ENCODE results near the gene SAMD14.

SAMD14 gene

GRCh38 chr17:50120475-50121253 is 9.3 kb downstream of the SAMD14 start:
- no peak overlapping the region for H3K27ac ChIP-seq
- no peak overlapping the region for H3K4me3 ChIP-seq

- H3K4me3 ChIP-seq, result no peak overlapping the region
- no peak overlapping the region for H3K27ac ChIP-seq
Observed at GRCh38 chr17:50118828-50119218, 11.1 kb downstream of the SAMD14 start.

GRCh38 chr17:50118076-50118827 is 11.7 kb downstream of the SAMD14 start:
- Histone ChIP-seq H3K27ac (no peak overlapping the region), H3K4me3 (no peak overlapping the region)

GRCh38 chr17:50117202-50118051 is 12.5 kb downstream of the SAMD14 start:
- H3K27ac ChIP-seq, result no peak overlapping the region
- peak overlapping the region in 1 of 7 experiments; percentile 12 for H3K4me3 ChIP-seq

GRCh38 chr17:50115756-50116155 is 14.2 kb downstream of the SAMD14 start:
- H3K4me3 ChIP-seq, result no peak overlapping the region
- no peak overlapping the region for H3K27ac ChIP-seq

- Histone ChIP-seq H3K27ac (no peak overlapping the region), H3K4me3 (no peak overlapping the region)
Observed at GRCh38 chr17:50114849-50115357, 15.1 kb downstream of the SAMD14 start.

GRCh38 chr17:50114401-50114800 is 15.6 kb downstream of the SAMD14 start:
- no peak overlapping the region for H3K27ac ChIP-seq
- H3K4me3 ChIP-seq, result no peak overlapping the region

- no peak overlapping the region for H3K27ac ChIP-seq
- H3K4me3 ChIP-seq, result no peak overlapping the region
Observed at GRCh38 chr17:50113624-50114320, 16.2 kb downstream of the SAMD14 start.

- peak overlapping the region in 10 of 21 experiments; percentile 9 to 81 (median 47) for H3K27ac ChIP-seq
- no peak overlapping the region for H3K4me3 ChIP-seq
Observed at GRCh38 chr17:50112694-50113093, 17.3 kb downstream of the SAMD14 start.

- Histone ChIP-seq H3K27ac (peak overlapping the region in 12 of 21 experiments; percentile 9 to 81 (median 45)), H3K4me3 (no peak overlapping the region)
Observed at GRCh38 chr17:50111673-50112655, 18.0 kb downstream of the SAMD14 start.

- no peak overlapping the region for H3K4me3 ChIP-seq
- H3K27ac ChIP-seq, result peak overlapping the region in 8 of 21 experiments; percentile 9 to 81 (median 44)
Observed at GRCh38 chr17:50110591-50111349, 19.2 kb downstream of the SAMD14 start.

GRCh38 chr17:50109785-50110184 is 20.2 kb downstream of the SAMD14 start:
- no peak overlapping the region for H3K4me3 ChIP-seq
- H3K27ac ChIP-seq, result no peak overlapping the region

- Histone ChIP-seq H3K27ac (no peak overlapping the region), H3K4me3 (no peak overlapping the region)
Observed at GRCh38 chr17:50109207-50109606, 20.8 kb downstream of the SAMD14 start.

- no peak overlapping the region for H3K4me3 ChIP-seq
- H3K27ac ChIP-seq, result no peak overlapping the region
Observed at GRCh38 chr17:50108556-50108955, 21.4 kb downstream of the SAMD14 start.

GRCh38 chr17:50107790-50108414 is 22.1 kb downstream of the SAMD14 start:
- Histone ChIP-seq H3K4me3 (no peak overlapping the region), H3K27ac (no peak overlapping the region)

- H3K27ac ChIP-seq, result no peak overlapping the region
- no peak overlapping the region for H3K4me3 ChIP-seq
Observed at GRCh38 chr17:50106393-50107131, 23.4 kb downstream of the SAMD14 start.
